ENCODE measurements around the gene IL22.

Gene IL22

GRCh38 chr12:68264158-68264855, 10.9 kb upstream of the IL22 start:
- no peak for DNase-seq (ENCODE audit: low read depth)

GRCh38 chr12:68263366-68263765, 10.0 kb upstream of the IL22 start:
- no peak for DNase-seq (ENCODE audit: low read depth)

GRCh38 chr12:68261896-68262295, 8.5 kb upstream of the IL22 start:
- DNase-seq (ENCODE audit: low read depth) = no peak

- DNase-seq (ENCODE audit: low read depth) = no peak
Observed at GRCh38 chr12:68260153-68260552, 6.7 kb upstream of the IL22 start.

- DNase-seq (ENCODE audit: low read depth) = no peak
Observed at GRCh38 chr12:68259318-68259940, 6.0 kb upstream of the IL22 start.

GRCh38 chr12:68252077-68252476, 1.3 kb downstream of the IL22 start:
- no peak for DNase-seq (ENCODE audit: low read depth)

- no peak for DNase-seq (ENCODE audit: low read depth)
Observed at GRCh38 chr12:68250454-68250853, 3.0 kb downstream of the IL22 start.

- DNase-seq (ENCODE audit: low read depth) = no peak
Observed at GRCh38 chr12:68247785-68248184, 5.6 kb downstream of the IL22 start.

- DNase-seq (ENCODE audit: low read depth) = no peak
Observed at GRCh38 chr12:68246350-68246749, 7.1 kb downstream of the IL22 start.

GRCh38 chr12:68245180-68246021, 8.0 kb downstream of the IL22 start:
- DNase-seq (ENCODE audit: low read depth) = no peak

GRCh38 chr12:68242777-68243176, 10.6 kb downstream of the IL22 start:
- DNase-seq (ENCODE audit: low read depth) = no peak

GRCh38 chr12:68240975-68241374, 12.4 kb downstream of the IL22 start:
- peak; percentile 6 for DNase-seq (ENCODE audit: low read depth)

- DNase-seq (ENCODE audit: low read depth) = no peak
Observed at GRCh38 chr12:68240079-68240478, 13.3 kb downstream of the IL22 start.

- no peak for DNase-seq (ENCODE audit: low read depth)
Observed at GRCh38 chr12:68239309-68239982, 14.0 kb downstream of the IL22 start.

GRCh38 chr12:68237619-68238018, 15.8 kb downstream of the IL22 start:
- no peak for DNase-seq (ENCODE audit: low read depth)

- DNase-seq (ENCODE audit: low read depth) = no peak
Observed at GRCh38 chr12:68237078-68237477, 16.3 kb downstream of the IL22 start.

- DNase-seq (ENCODE audit: low read depth) = peak; percentile 15
Observed at GRCh38 chr12:68236421-68237059, 16.9 kb downstream of the IL22 start.

GRCh38 chr12:68235576-68235975, 17.8 kb downstream of the IL22 start:
- no peak for DNase-seq (ENCODE audit: low read depth)

- DNase-seq (ENCODE audit: low read depth) = no peak
Observed at GRCh38 chr12:68234140-68234539, 19.3 kb downstream of the IL22 start.

- no peak for DNase-seq (ENCODE audit: low read depth)
Observed at GRCh38 chr12:68233498-68233897, 19.9 kb downstream of the IL22 start.

- DNase-seq (ENCODE audit: low read depth) = no peak
Observed at GRCh38 chr12:68231691-68232090, 21.7 kb downstream of the IL22 start.

GRCh38 chr12:68231229-68231628, 22.2 kb downstream of the IL22 start:
- no peak for DNase-seq (ENCODE audit: low read depth)

Measured in T follicular helper cell (primary cell).